Right ventricle myocardium superior (tissue), 1 donor: ENCODE measurements around the gene TMEM123. TPM values are rescaled to one million over a fixed set of nuclear protein-coding genes. Genes with fewer than 3 reads are reported as not detected.

Source experiments
- ATAC-seq: fragments of 200-7000 bp; cut with Tn5 transposase; one replicate; pipeline ENCODE4 v1.9.1; 2020; ENCODE audit warnings: mild to moderate bottlenecking; ENCODE audit not compliant: poor library complexity
- DNase-seq: peaks from one replicate; pipeline ENCODE4 v3.0.0-alpha.2; 2020
- intact Hi-C: fragments of 100-400 bp; cut with DNase I; formaldehyde crosslinking; loops from one replicate; pipeline ENCODE4 v1.11.2; 2022
- total RNA-seq: library from RNA; stranded (reverse); fragmentation: NEBNext Ultra II Directional; extraction: Animal tissue kit (Norgen Biotek cat#: 25700); gene quantifications from one replicate; pipeline ENCODE4 v1.2.1, GENCODE V29; 2021
- donor health status: DM: no; HTN: yes; CAD: no; lungs with severe emphysema.

Gene TMEM123
- total RNA-seq, 1 donor from 2014 or later: 63.0 TPM

DNA sequence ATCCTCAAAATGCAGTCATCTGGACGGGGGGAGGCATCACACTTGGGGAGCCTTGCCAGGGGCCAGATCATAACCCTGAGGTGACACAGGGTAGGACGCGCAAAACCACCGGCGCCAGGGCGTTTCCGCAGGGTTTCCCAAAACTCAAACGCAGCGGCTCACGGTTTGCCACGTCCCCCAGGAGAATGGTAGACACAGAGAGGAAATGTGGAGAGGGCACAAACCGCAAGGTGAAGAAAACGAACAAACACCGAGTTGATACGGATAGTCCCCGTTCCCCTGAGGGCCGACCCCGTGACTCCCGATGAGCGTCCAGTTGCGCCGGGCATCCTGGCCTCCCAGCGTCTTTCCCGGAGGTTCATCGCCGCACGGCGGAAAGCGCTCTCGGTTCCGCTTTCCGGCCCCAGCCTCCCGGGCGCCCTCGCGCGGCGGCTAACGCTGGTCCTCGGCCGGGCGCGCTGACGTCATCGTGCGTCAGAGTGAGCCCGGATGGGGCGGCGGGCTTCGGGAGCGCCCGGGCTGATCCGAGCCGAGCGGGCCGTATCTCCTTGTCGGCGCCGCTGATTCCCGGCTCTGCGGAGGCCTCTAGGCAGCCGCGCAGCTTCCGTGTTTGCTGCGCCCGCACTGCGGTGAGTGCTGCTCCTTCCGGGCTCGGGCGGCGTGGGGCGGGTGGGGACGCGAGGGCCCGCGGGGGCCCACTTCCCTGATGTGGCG lies 105.7 kb downstream of the TMEM123 start, which contains the start of gene BIRC2:
BIRC2 (plus strand) TSS at position 467 of the 714 bp plus-strand sequence. CDS start 2,641 bp downstream, outside the sequence.
- ATAC-seq (peak; percentile 99), DNase-seq (peak; percentile 98)
- intact Hi-C loops: loop anchor here (10.0 kb wide), 1 partner anchor 62 kb away; no protein-coding TSS in a partner anchor

GRCh38 chr11:102346456-102346747 lies 106.2 kb downstream of the TMEM123 start:
- ATAC-seq: no peak
- intact Hi-C loops: loop anchor here (10.0 kb wide), 1 partner anchor 62 kb away; no protein-coding TSS in a partner anchor

More at GRCh38 chr11:102346456-102346747, 106.2 kb downstream of the TMEM123 start:
- DNase-seq: no peak

Other genes starting within 250 kb of the TMEM123 start
- 10.5 TPM for gene BIRC3, start 135.3 kb downstream of the TMEM123 start, total RNA-seq
- 30.4 TPM for gene BIRC2, start 105.6 kb downstream of the TMEM123 start, total RNA-seq
- gene MMP7, start 78.0 kb upstream of the TMEM123 start, total RNA-seq: not detected
- not detected for gene MMP20, start 172.6 kb upstream of the TMEM123 start, total RNA-seq